ENCODE data around the gene LRRC41.
A peak's percentile ranks its signal among the peaks of the same experiment; 100 is the strongest.
"Not testable (repeated sequence)": the region's sequence is repeated elsewhere in the genome, so short reads cannot be mapped to it uniquely, and the experiment has no call there.

Gene LRRC41

GRCh38 chr1:46236882-46237281, 66.5 kb downstream of the LRRC41 start:
- peak; percentile 85 for TF ChIP-seq SETDB1 (IDR thresholded peaks at IDR 0.05; ENCODE audit: insufficient read length, low read length)
- TF ChIP-seq ZNF791 (tag by site-specific recombination; IDR thresholded peaks at IDR 0.05) = no peak
- Histone ChIP-seq H3K27ac (ENCODE audit: extremely low read depth, low read depth, low read length) (no peak overlapping the region), H3K36me3 (ENCODE audit: control insufficient read depth in 2 of 2, insufficient read depth in 1 of 2, low read length in 2 of 2) (no peaks in the 10 kb centered on the region; a peak in 1 of 3 replicates), H3K9me3 (ENCODE audit: control insufficient read depth, insufficient read depth, low read depth, low read length) (no peaks in the 10 kb centered on the region), H3K4me1 (ENCODE audit: control insufficient read depth, insufficient read depth, low read length) (no peaks in the 10 kb centered on the region), H3K4me3 (ENCODE audit: low read depth, low read length) (no peak overlapping the region)
- ChIA-PET CTCF (no interaction called here), POLR2A (no interaction called here)

- not testable (repeated sequence) for H3K4me3 ChIP-seq (ENCODE audit: low read depth, low read length); H3K27ac ChIP-seq (ENCODE audit: extremely low read depth, low read depth, low read length); H3K9me3 ChIP-seq (ENCODE audit: control insufficient read depth, insufficient read depth, low read depth, low read length); H3K36me3 ChIP-seq (ENCODE audit: control insufficient read depth in 2 of 2, insufficient read depth in 1 of 2, low read length in 2 of 2); H3K4me1 ChIP-seq (ENCODE audit: control insufficient read depth, insufficient read depth, low read length)
- TF ChIP-seq PRDM10 (tag by site-specific recombination; IDR thresholded peaks at IDR 0.05) = peak; percentile 60
- ChIA-PET CTCF (interaction anchor here (1.7 to 2.2 kb wide), 2 partner anchors 7 to 14 kb away, joined by 15 to 17 read pairs; no protein-coding TSS in a partner anchor), POLR2A (interaction anchor here (0.9 kb wide), 1 partner anchor 16 kb away, joined by 4 read pairs; the partner anchor contains the start of gene RAD54L)
Measured at GRCh38 chr1:46231231-46231630, 72.2 kb downstream of the LRRC41 start.

Measured in HEK293 (cell line).